HEK293 (cell line): ENCODE results near the gene CCKAR.

Experiments used
- ZFP3 ChIP-seq: fragments of 450-650 bp; formaldehyde crosslinking; IDR thresholded peaks from 2 replicates; pipeline ENCODE4 v1.5.1; 2016; ENCODE audit warnings: low read depth, missing biosample characterization, missing genetic modification characterization
- ZNF292 ChIP-seq: fragments of 450-650 bp; formaldehyde crosslinking; IDR thresholded peaks from 2 replicates; pipeline ENCODE4 v1.5.1; 2016; ENCODE audit warnings: low read depth, missing biosample characterization, missing genetic modification characterization, borderline replicate concordance
- TF ChIP-seq, protein P1 (sequence below): fragments of 450-650 bp; formaldehyde crosslinking; IDR thresholded peaks from 2 replicates; pipeline ENCODE4 v1.5.1; 2016; ENCODE audit warnings: missing biosample characterization, missing genetic modification characterization
- TF ChIP-seq, protein P2 (sequence below): fragments of 450-650 bp; IDR thresholded peaks from 2 replicates; pipeline ENCODE4 v1.5.1; 2018; ENCODE audit warnings: missing biosample characterization, mild to moderate bottlenecking, missing genetic modification characterization

DNA sequence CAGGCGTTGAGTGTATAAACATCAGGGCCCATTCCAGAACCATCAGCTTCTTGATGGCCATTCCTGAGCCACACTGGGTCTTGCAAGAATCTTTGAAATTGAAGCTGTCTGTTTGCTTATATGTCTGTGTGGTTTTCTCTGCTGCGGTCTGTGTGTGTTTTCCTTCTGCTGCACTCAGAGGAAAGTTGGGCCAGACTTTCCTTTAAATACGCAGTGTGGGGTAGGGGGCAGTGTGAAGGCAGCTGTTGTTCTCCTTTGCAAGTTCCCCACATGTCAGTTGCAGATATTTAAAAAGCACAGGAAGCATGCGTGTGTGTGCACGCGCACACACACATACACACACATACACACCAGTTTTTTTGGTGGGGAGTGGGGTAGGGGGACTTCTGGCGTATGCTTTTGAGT, 32.1 kb downstream of the CCKAR start:
- TF ChIP-seq, protein P1, sequence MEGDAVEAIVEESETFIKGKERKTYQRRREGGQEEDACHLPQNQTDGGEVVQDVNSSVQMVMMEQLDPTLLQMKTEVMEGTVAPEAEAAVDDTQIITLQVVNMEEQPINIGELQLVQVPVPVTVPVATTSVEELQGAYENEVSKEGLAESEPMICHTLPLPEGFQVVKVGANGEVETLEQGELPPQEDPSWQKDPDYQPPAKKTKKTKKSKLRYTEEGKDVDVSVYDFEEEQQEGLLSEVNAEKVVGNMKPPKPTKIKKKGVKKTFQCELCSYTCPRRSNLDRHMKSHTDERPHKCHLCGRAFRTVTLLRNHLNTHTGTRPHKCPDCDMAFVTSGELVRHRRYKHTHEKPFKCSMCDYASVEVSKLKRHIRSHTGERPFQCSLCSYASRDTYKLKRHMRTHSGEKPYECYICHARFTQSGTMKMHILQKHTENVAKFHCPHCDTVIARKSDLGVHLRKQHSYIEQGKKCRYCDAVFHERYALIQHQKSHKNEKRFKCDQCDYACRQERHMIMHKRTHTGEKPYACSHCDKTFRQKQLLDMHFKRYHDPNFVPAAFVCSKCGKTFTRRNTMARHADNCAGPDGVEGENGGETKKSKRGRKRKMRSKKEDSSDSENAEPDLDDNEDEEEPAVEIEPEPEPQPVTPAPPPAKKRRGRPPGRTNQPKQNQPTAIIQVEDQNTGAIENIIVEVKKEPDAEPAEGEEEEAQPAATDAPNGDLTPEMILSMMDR (tag by site-specific recombination) = no peak
- TF ChIP-seq, protein P2, sequence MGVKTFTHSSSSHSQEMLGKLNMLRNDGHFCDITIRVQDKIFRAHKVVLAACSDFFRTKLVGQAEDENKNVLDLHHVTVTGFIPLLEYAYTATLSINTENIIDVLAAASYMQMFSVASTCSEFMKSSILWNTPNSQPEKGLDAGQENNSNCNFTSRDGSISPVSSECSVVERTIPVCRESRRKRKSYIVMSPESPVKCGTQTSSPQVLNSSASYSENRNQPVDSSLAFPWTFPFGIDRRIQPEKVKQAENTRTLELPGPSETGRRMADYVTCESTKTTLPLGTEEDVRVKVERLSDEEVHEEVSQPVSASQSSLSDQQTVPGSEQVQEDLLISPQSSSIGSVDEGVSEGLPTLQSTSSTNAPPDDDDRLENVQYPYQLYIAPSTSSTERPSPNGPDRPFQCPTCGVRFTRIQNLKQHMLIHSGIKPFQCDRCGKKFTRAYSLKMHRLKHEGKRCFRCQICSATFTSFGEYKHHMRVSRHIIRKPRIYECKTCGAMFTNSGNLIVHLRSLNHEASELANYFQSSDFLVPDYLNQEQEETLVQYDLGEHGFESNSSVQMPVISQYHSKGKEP (tag by site-specific recombination) = no peak
- no peak for TF ChIP-seq ZNF292 (tag by site-specific recombination)
- TF ChIP-seq ZFP3 (tag by site-specific recombination) = no peak
